Motor neuron (in vitro differentiated cells): ENCODE results near the gene EEF1AKMT1. TPM values are rescaled to one million over a fixed set of nuclear protein-coding genes. Genes with fewer than 3 reads are reported as not detected.

ENCODE experiments used
- ATAC-seq, 8 experiments: fragments of 200-7000 bp; cut with Tn5 transposase; replicated peaks in 6 of 8; 2 replicates each; pipeline ENCODE4 v1.8.0; 2021; ENCODE audit warnings: mild to moderate bottlenecking in 8 of 8, moderate library complexity in 8 of 8
- H3K27ac ChIP-seq, 2 donors: fragments of 250-450 bp; sonication (Bioruptor Pico); 2 replicates each; pipeline ENCODE4 v1.9.0; 2021; ENCODE audit warnings: antibody characterized with exemption in 2 of 2, mild to moderate bottlenecking in 2 of 2, moderate library complexity in 1 of 2
- H3K4me1 ChIP-seq, 2 donors: fragments of 250-450 bp; sonication (Bioruptor Pico); replicated peaks in 1 of 2; 2 replicates each; pipeline ENCODE4 v1.6.1; 2021; ENCODE audit warnings: antibody characterized with exemption in 2 of 2, mild to moderate bottlenecking in 2 of 2, moderate library complexity in 1 of 2
- H3K4me3 ChIP-seq, 5 donors: fragments of 250-450 bp; sonication (Bioruptor Pico); 2 replicates each; pipeline ENCODE4 v1.9.0; 2021; ENCODE audit warnings: antibody characterized with exemption in 5 of 5, mild to moderate bottlenecking in 5 of 5, moderate library complexity in 4 of 5
- WGBS, 10 experiments: fragments of 450-650 bp; shearing (Covaris generic); methylation state at CpG; one replicate each; pipeline ENCODE4 v1.0.0; 2022; 5-methylcytosine and 5-hydroxymethylcytosine counted together
- in situ Hi-C, 9 experiments: fragments of 400-800 bp; cut with MboI; loops; one replicate each; pipeline ENCODE4 v1.15.0; 2021; ENCODE audit warnings: low sequenced_read_pairs in 9 of 9, low pct_unique_long_range_greater_than_20kb in 2 of 9; ENCODE audit not compliant: unreplicated experiment in 9 of 9
- total RNA-seq, 8 experiments: library from RNA; unstranded; fragments of 300-600 nt; gene quantifications; 2 replicates each; pipeline versions ENCODE4 v1.2.3 to v1.2.4, GENCODE V29; 2022

EEF1AKMT1 gene
- total RNA-seq, 8 experiments from 2014 or later, result 7.3 to 15.0 (median 9.8) TPM

DNA sequence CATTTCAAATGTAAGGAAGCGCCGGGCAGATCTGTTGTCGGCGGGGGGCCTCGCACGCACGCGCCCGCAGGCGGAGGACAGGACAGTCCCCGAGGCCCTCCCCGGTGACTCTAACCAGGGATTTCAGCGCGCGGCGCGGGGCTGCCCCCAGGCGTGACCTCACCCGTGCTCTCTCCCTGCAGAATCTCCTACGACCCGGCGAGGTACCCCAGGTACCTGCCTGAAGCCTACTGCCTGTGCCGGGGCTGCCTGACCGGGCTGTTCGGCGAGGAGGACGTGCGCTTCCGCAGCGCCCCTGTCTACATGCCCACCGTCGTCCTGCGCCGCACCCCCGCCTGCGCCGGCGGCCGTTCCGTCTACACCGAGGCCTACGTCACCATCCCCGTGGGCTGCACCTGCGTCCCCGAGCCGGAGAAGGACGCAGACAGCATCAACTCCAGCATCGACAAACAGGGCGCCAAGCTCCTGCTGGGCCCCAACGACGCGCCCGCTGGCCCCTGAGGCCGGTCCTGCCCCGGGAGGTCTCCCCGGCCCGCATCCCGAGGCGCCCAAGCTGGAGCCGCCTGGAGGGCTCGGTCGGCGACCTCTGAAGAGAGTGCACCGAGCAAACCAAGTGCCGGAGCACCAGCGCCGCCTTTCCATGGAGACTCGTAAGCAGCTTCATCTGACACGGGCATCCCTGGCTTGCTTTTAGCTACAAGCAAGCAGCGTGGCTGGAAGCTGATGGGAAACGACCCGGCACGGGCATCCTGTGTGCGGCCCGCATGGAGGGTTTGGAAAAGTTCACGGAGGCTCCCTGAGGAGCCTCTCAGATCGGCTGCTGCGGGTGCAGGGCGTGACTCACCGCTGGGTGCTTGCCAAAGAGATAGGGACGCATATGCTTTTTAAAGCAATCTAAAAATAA, 52.1 kb downstream of the EEF1AKMT1 start:
- in situ Hi-C loops, result loop anchor here in 3 of 9 experiments (25.0 kb wide), 2 partner anchors 116 to 191 kb away; partner anchors contain the start of gene XPO4 (in 3 of the 3)
- H3K4me3 ChIP-seq, result peak overlapping the region in 1 of 5 donors; percentile 25
- H3K4me1 ChIP-seq, result peaks cover 0 to 3% of the 10 kb centered on the region in 2 donors
- peak overlapping the region in 1 of 2 donors; percentile 50 for H3K27ac ChIP-seq
- 3 to 87% (median 32%) methylated on average over 2 to 19 of the region's 81 CpGs; no CpG with 5 or more reads in 2 of the 10 experiments for WGBS, 10 experiments
- ATAC-seq, result peak in 7 of 8 experiments; percentile 24 to 76 (median 46)

DNA sequence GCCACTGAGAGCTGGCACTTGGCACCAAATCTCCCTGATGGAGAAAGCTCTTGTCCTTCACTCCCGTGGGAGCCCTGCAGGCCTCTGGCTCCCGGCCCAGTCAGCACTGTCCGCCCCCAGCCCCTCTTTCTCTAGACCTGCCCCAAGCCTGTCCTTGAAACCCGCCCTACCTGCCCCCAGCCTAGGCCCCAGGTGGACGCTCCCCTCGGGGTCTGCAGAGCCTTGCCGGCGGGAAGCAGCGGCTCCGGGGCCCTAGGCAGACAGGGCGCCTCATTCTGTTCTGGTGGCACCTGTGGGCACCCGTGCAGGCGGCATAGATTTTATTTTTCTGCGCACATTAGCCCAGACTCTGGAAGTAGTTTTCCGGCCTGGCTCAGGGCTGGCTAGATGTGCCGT, 52.7 kb downstream of the EEF1AKMT1 start:
- Histone ChIP-seq H3K27ac (peak overlapping the region in 1 of 2 donors; percentile 50), H3K4me1 (peaks cover 0 to 3% of the 10 kb centered on the region in 2 donors), H3K4me3 (no peak overlapping the region)
- ATAC-seq, result no peak
- in situ Hi-C loops, result loop anchor here in 3 of 9 experiments (25.0 kb wide), 2 partner anchors 116 to 191 kb away; partner anchors contain the start of gene XPO4 (in 3 of the 3)
- 83 to 100% methylated on average over 1 to 2 of the region's 16 CpGs; no CpG with 5 or more reads in 8 of the 10 experiments for WGBS, 10 experiments

DNA sequence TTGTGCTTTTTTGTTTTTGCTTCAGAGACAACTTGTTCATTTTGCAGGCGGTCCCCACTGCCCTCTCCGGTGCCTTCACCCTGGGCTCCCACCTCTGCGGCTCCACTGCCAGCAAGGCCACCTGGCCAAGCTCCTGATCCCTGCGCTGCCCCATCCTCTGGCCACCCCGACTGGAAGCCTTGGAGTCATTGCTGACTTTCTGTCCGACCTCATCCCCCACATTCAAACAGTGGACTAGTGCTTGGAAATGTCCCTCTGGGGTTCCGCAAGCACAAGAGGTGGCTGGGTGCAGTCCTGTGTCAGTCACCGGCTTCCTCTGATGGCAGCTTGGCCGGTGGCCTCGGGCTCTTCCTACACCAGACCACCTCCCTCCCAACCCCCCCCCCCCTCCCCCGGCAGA, 53.3 kb downstream of the EEF1AKMT1 start:
- 90 to 100% (median 91%) methylated on average over 2 to 5 of the region's 11 CpGs; no CpG with 5 or more reads in 7 of the 10 experiments for WGBS, 10 experiments
- ATAC-seq, result no peak
- Histone ChIP-seq H3K27ac (no peak overlapping the region), H3K4me3 (no peak overlapping the region), H3K4me1 (peaks cover 0 to 3% of the 10 kb centered on the region in 2 donors)
- in situ Hi-C loops, result loop anchor here in 3 of 9 experiments (25.0 kb wide), 2 partner anchors 117 to 192 kb away; partner anchors contain the start of gene XPO4 (in 3 of the 3)

DNA sequence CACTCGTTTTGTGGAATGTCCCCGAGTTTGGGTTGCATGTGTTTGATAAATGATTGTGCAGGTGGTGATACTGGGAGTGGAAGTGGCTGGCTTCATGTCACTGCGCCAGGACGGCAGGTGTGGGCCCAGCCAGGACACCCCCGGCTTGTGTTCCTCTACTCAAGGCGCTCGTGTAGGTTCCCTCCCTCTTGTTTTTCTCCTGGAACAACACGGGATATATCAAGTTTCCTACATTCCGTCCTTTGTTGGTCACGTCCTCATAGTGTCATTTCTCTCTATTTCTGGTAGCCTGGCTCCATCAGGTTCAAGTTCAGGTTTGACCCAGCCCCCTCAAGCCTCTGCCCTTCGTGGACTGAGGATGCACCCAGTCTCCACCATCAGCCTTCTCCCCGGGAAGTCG, 54.0 kb downstream of the EEF1AKMT1 start:
- Histone ChIP-seq H3K4me1 (peaks cover 0 to 6% of the 10 kb centered on the region in 2 donors), H3K27ac (no peak overlapping the region), H3K4me3 (no peak overlapping the region)
- ATAC-seq, result no peak
- WGBS, 10 experiments, result 45 to 100% (median 86%) methylated on average over 2 to 12 of the region's 13 CpGs; no CpG with 5 or more reads in 3 of the 10 experiments
- in situ Hi-C loops, result loop anchor here in 3 of 9 experiments (25.0 kb wide), 2 partner anchors 118 to 193 kb away; partner anchors contain the start of gene XPO4 (in 3 of the 3)

DNA sequence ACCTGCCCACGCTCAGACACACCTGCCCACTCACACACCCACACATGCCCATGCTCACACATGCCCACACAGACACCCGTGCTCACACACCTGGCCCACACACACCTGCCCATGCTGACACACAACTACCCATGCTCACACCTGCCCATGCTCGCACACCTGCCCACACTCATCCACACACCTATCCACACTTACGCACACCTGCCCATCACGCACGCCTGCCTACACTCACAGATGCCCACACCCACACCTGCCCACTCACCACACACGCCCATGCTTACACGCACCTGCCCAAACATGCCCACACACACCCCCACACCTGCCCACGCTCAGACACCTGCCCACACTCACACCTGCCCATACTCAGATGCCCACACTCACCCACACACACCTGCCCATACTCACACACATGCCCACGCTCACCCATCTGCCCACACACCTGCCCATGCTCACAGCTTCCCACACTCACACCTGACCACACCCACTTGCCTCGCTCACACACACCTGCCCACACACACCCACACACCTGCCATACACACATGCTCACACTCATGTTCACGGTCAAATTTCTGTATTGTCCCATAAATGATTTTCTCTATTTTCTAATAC, 54.7 kb downstream of the EEF1AKMT1 start:
- Histone ChIP-seq H3K4me1 (peaks cover 0 to 6% of the 10 kb centered on the region in 2 donors), H3K4me3 (no peak overlapping the region), H3K27ac (no peak overlapping the region)
- WGBS, 10 experiments, result 20 to 100% (median 95%) methylated on average over 1 to 5 of the region's 12 CpGs; no CpG with 5 or more reads in 2 of the 10 experiments
- no peak for ATAC-seq
- in situ Hi-C loops, result loop anchor here in 3 of 9 experiments (25.0 kb wide), 2 partner anchors 118 to 193 kb away; partner anchors contain the start of gene XPO4 (in 3 of the 3)

DNA sequence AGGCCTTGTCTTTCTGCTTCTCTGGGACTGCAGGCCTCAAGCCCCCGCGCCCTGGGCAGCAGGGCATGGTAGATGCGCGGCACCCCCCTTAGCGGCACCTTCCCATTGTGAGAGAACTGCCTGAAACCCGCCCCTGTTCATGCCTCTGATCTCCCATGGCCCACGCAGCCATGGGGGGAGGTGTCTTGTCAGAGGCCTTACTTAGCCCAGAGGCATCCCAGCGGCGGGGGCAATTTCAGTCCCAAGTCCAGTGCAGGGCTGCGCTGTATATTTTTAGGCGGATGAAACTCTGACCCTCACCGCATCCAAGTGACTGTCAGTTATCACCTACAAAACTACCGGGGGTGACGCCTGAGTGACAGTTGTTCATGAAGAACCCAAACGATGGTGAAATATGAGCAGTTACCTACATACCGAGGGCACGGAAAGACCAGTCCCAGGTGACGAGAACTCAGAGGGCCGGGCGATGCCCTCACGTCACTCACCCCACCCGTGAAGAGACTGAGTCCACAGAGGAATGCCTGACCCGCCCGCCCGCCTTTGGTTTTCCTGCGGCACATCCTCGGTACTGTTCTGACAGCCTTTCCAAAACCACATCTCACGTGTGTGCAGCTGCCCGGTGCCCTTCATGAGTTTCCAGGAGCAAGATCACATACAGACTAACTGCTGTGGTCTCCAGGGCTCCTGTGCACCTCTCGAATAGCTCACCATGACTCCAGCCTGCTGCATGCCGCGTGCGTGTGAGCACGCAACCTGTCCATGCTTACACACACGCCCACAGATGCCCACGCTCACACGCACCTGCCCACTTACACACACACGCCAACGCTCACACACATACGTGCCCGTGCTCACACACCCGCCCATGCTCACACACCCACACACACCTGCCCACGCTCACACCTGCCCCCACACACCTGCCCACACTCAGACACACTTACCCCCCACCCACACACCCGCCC, 55.9 kb downstream of the EEF1AKMT1 start:
- 83 to 100% (median 96%) methylated on average over 1 to 10 of the region's 44 CpGs; no CpG with 5 or more reads in 3 of the 10 experiments for WGBS, 10 experiments
- Histone ChIP-seq H3K4me3 (no peak overlapping the region), H3K27ac (no peak overlapping the region), H3K4me1 (peaks cover 2 to 10% of the 10 kb centered on the region in 2 donors)
- no peak for ATAC-seq
- in situ Hi-C loops, result loop anchor here in 3 of 9 experiments (25.0 kb wide), 2 partner anchors 119 to 194 kb away; partner anchors contain the start of gene XPO4 (in 3 of the 3)

DNA sequence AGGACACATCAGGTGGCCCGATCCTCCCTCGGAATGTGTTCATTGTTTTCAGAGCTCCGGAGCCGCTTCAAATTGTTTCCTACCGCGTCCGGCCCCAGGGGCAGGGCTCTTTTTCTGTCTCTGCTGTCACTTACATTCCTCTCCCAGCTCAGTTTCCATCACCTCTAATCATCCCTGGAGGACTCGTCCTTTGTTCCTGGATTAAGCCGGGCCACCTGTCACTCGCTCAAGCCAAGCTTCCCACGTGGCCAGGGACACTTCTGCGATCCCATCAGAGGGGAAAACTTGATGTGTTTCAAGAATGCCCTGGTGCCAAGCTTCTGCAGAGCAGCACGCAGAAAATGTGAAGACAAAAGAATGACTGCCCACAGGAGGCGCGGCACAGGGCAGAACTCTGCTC, 56.8 kb downstream of the EEF1AKMT1 start:
- no peak for ATAC-seq
- in situ Hi-C loops, result loop anchor here in 3 of 9 experiments (25.0 kb wide), 2 partner anchors 120 to 195 kb away; partner anchors contain the start of gene XPO4 (in 3 of the 3)
- Histone ChIP-seq H3K4me3 (no peak overlapping the region), H3K4me1 (peaks cover 2 to 12% of the 10 kb centered on the region in 2 donors), H3K27ac (no peak overlapping the region)
- WGBS, 10 experiments, result 67 to 93% (median 72%) methylated on average over 3 to 13 of the region's 15 CpGs; no CpG with 5 or more reads in 3 of the 10 experiments

DNA sequence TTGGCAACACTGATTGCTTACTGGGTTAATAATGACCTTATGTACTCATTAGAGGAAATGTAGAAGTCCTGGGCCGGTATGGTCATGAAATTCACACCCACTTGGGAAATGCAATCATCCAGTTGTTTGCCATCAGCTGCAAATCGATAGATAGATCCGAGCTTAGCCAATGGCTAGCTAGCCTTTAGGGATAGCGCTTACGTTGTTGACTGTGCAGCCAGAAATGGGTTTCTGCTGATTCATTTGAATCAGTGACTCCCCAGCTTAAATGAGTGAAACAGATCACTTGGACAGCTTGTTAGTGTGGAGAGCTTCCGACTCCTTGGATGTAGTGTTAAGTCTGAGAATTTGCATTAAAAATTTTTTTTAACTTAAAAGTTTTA, 58.4 kb downstream of the EEF1AKMT1 start:
- ATAC-seq, result no peak
- Histone ChIP-seq H3K4me1 (peaks cover 6 to 15% of the 10 kb centered on the region in 2 donors), H3K4me3 (no peak overlapping the region), H3K27ac (no peak overlapping the region)
- 33 to 100% (median 88%) methylated on average over 2 to 5 of the region's 6 CpGs; no CpG with 5 or more reads in 2 of the 10 experiments for WGBS, 10 experiments
- in situ Hi-C loops, result loop anchor here in 3 of 9 experiments (25.0 kb wide), 2 partner anchors 122 to 197 kb away; partner anchors contain the start of gene XPO4 (in 3 of the 3)

DNA sequence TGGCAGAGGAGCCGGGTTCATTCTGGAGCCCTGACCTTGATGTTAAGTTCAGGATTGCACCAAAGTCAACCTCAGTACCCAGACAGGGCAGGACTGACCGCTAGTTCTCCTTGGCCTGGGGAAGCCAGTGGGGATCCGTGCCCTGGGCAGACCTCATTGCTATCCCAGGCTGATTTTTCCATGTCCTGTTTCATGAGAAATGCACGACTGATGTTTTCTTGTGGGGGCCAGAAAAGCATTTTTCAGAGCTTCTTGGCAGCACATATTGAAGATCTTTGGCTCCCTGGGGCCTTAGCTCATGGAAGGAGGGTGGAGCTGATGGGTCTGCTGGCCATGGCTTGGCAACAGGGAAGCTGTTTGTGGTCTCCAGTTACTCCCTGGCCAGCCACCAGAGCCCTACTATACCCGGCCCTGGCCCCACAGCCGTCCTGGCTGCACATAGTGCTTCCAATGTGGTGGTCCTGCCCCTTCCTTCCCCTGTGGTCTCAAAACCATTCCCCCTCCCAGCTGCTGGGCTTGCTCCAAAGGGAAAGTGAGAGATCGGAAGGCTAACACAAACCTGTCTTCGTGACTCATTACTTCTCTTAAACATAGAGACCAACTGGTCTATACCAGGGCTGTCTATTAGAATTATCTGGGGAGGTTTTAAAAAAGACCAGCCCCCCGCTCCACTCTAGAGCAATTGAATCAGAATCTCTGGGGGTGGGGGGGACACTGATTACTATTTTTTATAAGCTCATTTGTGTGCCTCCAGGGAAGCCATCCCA, 59.0 kb downstream of the EEF1AKMT1 start:
- in situ Hi-C loops, result loop anchor here in 3 of 9 experiments (25.0 kb wide), 2 partner anchors 123 to 198 kb away; partner anchors contain the start of gene XPO4 (in 3 of the 3)
- H3K27ac ChIP-seq, result no peak overlapping the region
- peak in 2 of 8 experiments; percentile 31 to 38 for ATAC-seq
- peaks cover 6 to 15% of the 10 kb centered on the region in 2 donors for H3K4me1 ChIP-seq
- WGBS, 10 experiments, result 7 to 100% (median 84%) methylated on average over 1 to 5 of the region's 9 CpGs; no CpG with 5 or more reads in 1 of the 10 experiments
- H3K4me3 ChIP-seq, result no peak overlapping the region

DNA sequence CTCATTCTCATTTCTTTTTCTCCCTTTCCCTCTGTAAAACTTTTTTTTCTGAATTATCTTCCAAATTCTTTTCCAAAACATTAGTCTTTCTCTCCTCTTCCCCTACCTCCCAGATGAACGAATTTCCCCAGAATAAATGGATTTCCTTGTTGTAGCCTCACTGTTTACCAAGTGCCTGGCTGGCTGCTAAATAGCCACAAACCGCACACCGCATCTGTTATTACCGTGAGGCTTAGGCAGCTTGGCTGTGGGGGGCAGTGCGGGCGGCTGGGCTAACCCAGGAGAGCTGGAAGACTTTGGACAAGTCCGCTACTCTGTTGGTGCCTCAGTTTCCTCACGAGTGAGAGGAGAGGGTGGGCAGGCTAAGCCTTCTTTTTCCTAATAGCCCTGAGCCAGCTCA, 59.6 kb downstream of the EEF1AKMT1 start:
- peak in 1 of 8 experiments; percentile 9 for ATAC-seq
- WGBS, 10 experiments, result 0 to 100% (median 50%) methylated on average over 1 to 7 of the region's 8 CpGs
- peaks cover 6 to 15% of the 10 kb centered on the region in 2 donors for H3K4me1 ChIP-seq
- in situ Hi-C loops, result loop anchor here in 3 of 9 experiments (25.0 kb wide), 2 partner anchors 123 to 198 kb away; partner anchors contain the start of gene XPO4 (in 3 of the 3)
- no peak overlapping the region for H3K27ac ChIP-seq
- no peak overlapping the region for H3K4me3 ChIP-seq

DNA sequence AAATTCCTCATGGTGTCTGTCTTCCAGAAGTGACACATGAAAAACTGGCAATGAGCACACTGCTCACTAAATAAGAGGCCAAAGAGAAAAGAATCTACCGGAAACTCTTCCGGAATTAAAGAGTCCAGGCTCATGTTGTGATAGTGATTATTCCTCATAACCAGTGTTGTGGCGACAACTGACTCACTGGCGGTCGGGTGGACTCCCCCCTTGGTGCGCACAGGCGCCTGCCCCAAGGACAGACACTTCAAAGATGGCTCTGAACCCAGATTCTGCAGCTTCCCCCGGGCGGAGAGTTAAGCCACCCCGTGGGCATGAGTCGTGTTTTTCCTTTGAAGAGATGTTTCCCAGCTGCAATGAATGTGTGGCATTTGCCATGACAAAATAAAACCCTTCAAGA, 60.0 kb downstream of the EEF1AKMT1 start:
- in situ Hi-C loops, result loop anchor here in 3 of 9 experiments (25.0 kb wide), 2 partner anchors 124 to 199 kb away; partner anchors contain the start of gene XPO4 (in 3 of the 3)
- 3 to 100% (median 85%) methylated on average over 2 to 9 of the region's 11 CpGs; no CpG with 5 or more reads in 1 of the 10 experiments for WGBS, 10 experiments
- Histone ChIP-seq H3K27ac (no peak overlapping the region), H3K4me1 (peaks cover 6 to 15% of the 10 kb centered on the region in 2 donors), H3K4me3 (no peak overlapping the region)
- peak in 1 of 8 experiments; percentile 35 for ATAC-seq
